Epithelial cell of proximal tubule (primary cell): ENCODE measurements around the gene PIGN. TPM values are rescaled to one million over a fixed set of nuclear protein-coding genes. Genes with fewer than 3 reads are reported as not detected.

Experiments
- DNase-seq: peaks from one replicate; pipeline ENCODE4 v3.0.0-alpha.2; 2011; ENCODE audit warnings: low read depth
- H3K4me3 ChIP-seq: 2 replicates; pipeline ENCODE4 v1.5.1; 2011; ENCODE audit warnings: low read depth, mild to moderate bottlenecking, low read length
- total RNA-seq: library from RNA; depleted of rRNA; stranded (reverse); fragments of >200 nt; gene quantifications from 2 replicates; pipeline ENCODE4 v1.2.3, GENCODE V29; 2015
- TF ChIP-seq, protein P1 (sequence below): conservative IDR thresholded peaks from 2 replicates; pipeline ENCODE4 v1.5.1; 2012; ENCODE audit warnings: low read depth, mild to moderate bottlenecking, low read length

PIGN gene
- total RNA-seq, 1 donor from 2014 or later, result 21.4 TPM

DNA sequence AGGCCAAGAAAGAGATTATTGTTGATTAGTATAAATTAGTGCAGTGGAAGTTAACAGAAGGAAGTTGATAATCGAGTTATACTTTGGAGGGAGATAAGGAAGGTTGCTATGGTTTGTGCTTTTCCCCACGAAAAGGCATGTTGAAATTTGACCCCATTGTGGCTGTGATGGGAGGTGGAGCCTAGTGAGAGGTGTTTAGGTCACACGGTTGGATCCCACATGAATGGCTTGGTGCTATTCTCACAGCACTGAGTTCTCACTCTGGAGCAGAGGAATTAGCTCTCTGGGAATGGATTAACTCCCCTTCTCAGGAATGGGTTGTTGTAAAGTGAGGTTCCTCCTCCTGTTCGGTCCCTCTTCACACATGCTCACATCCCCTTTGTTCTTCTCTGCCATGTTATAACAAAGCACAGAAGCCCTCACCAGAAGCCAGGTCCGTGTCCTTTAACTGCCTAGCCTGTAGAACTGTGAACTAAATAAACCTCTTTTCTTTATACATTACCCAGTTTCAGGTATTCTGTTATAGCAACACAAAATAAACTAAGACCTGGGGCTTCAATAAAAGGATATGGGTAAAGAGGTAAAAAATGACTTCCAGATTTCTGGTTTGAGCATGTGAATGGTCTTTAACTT lies 21.9 kb downstream of the PIGN start:
- H3K4me3 ChIP-seq, result no peak overlapping the region
- TF ChIP-seq, protein P1, sequence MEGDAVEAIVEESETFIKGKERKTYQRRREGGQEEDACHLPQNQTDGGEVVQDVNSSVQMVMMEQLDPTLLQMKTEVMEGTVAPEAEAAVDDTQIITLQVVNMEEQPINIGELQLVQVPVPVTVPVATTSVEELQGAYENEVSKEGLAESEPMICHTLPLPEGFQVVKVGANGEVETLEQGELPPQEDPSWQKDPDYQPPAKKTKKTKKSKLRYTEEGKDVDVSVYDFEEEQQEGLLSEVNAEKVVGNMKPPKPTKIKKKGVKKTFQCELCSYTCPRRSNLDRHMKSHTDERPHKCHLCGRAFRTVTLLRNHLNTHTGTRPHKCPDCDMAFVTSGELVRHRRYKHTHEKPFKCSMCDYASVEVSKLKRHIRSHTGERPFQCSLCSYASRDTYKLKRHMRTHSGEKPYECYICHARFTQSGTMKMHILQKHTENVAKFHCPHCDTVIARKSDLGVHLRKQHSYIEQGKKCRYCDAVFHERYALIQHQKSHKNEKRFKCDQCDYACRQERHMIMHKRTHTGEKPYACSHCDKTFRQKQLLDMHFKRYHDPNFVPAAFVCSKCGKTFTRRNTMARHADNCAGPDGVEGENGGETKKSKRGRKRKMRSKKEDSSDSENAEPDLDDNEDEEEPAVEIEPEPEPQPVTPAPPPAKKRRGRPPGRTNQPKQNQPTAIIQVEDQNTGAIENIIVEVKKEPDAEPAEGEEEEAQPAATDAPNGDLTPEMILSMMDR, result no peak
- DNase-seq, result no peak

DNA sequence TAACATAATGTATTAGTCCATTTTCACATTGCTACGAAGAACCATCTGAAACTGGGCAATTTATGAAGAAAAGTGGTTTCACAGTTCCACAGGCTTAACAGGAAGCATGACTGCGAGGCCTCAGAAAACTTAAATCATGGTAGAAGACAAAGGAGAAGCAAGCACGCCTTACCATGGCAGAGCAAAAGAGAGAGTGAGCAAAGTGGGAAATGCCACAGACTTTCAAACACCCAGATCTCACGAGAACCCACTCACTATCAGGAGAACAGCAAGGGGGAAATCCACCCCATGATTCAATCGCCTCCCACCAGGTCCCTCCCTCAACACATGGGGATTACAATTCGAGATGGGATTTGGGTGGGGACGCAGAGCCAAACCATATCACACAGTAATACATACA lies 22.5 kb downstream of the PIGN start:
- TF ChIP-seq, protein P1, result no peak
- no peak for DNase-seq
- H3K4me3 ChIP-seq, result no peak overlapping the region

DNA sequence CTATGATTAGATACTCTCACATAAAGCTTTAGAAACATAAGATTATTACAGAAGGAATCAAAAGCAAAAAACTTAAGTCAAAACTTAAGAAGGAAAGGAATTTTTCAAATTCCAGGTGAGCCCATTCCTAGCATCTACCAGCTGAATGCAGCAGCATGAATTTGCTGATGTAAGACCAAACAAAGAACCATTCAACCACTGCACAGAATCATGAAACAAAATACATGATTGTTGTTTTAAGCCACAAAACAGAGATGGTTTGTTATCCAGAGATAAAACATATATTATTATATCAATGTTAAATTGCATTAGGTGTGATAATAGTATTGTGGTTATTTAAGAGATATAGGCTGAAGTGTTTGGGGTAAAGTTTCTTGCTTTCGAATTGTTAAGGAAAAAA lies 29.0 kb downstream of the PIGN start:
- TF ChIP-seq, protein P1, result no peak
- no peak for DNase-seq
- no peak overlapping the region for H3K4me3 ChIP-seq

DNA sequence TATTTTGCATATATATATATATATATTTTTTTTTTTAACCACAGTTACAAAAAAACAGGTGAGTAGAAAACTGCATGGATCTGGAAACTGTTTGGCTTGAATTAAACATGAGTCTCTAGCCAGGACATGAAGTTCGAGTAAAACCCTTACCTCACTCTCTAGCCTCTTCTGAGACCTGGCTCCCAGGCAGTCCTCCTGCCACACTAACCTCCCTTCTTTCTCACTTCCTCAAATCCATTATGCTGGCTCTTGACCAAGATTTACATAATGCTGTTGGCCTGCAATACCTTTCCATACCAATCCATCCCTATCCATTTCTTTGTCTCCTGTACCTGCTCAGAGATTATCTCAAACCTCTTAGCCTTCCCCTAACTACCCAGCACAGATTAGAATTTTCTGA lies 34.0 kb downstream of the PIGN start:
- no peak for DNase-seq
- TF ChIP-seq, protein P1, result no peak
- H3K4me3 ChIP-seq, result no peak overlapping the region

DNA sequence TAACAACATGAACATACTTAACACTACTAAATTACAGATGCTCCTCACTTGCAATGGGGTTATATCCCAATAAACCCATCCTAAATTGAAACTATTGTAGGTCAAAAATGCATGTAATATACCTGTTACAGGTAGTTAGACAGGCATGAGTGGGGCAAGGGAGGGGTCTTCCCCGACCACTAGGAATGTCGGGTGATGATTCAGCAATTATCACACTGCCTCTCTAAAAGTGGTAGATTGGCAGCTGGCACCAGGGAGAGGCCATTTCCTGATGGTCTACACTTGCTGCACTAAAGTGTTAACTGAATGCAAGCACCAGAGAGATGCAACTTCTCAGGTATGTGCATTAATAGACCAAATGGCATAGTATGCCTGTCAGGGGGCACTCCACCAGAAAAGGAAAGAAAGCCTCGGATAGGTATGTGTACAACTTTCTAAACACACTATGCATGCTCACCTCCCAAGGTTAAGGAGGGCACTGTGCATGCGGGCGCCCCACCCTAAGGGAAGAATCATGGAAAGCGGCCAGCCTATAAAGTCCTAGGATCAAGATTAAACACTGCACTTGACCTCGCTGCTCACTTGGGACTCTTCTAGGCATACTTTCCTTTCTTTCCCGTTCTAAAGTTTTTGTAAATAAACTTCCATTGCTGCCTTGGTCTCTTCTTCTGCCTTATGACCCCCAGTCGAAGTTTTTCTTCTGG lies 35.6 kb downstream of the PIGN start:
- no peak for DNase-seq
- no peak overlapping the region for H3K4me3 ChIP-seq
- TF ChIP-seq, protein P1, result no peak

DNA sequence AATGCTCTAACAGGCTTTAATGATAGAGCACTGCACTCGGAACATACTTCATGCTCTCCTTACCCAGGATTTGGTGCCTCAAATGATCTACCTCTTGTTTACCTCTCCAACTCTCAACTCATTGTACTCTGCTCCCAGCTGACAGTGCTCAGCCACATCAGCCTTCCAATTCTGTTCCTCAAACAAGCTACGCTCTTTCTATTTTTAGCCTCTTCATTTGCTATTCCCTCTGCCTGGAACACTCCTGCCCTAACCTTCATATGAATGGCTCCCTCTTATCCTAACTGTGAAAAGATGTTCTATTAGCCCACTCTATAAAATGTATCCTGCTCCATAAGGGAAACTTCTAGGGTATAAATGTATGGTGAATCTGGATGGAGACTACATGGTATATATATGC lies 42.5 kb downstream of the PIGN start:
- no peak for DNase-seq
- TF ChIP-seq, protein P1, result no peak
- no peak overlapping the region for H3K4me3 ChIP-seq

DNA sequence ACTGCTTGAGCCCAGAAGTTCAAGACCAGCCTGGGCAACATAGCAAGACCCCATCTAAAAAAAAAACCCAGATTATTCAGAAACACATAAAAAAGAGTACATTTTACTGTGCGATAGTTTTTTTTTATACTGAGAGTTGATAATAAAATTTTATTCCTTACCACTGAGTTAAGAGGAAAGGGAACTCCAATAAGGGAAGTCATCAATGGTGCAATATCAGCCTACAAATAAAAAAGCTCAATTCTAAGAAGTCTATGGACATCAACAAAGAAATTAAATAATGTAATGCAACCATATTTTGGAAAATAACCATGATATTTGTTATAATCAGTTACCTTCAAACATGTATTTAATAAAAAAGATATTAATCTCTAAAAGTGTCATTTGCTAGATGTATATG lies 46.6 kb downstream of the PIGN start:
- TF ChIP-seq, protein P1, result no peak
- no peak overlapping the region for H3K4me3 ChIP-seq
- no peak for DNase-seq
